Rectal smooth muscle tissue (tissue), 1 donor: ENCODE measurements around the gene ZNF619.

Experiments
- H3K27ac ChIP-seq: one replicate; pipeline ENCODE4 v1.7.0; 2013; ENCODE audit warnings: low read depth, low read length, inconsistent platforms
- H3K27me3 ChIP-seq: one replicate; pipeline ENCODE4 v1.7.0; 2013; ENCODE audit warnings: low read length; ENCODE audit not compliant: control insufficient read depth, insufficient read depth
- H3K36me3 ChIP-seq: one replicate; pipeline ENCODE4 v1.7.0; 2013; ENCODE audit warnings: low read length; ENCODE audit not compliant: control insufficient read depth, insufficient read depth
- H3K4me1 ChIP-seq: one replicate; pipeline ENCODE4 v1.7.0; 2013; ENCODE audit warnings: low read length; ENCODE audit not compliant: control insufficient read depth, insufficient read depth
- H3K4me3 ChIP-seq: one replicate; pipeline ENCODE4 v1.7.0; 2013; ENCODE audit warnings: low read length
- H3K9ac ChIP-seq: one replicate; pipeline ENCODE4 v1.7.0; 2013; ENCODE audit warnings: low read length

Gene ZNF619

GRCh38 chr3:40518848-40519247 lies 41.9 kb downstream of the ZNF619 start:
- no peaks in the 10 kb centered on the region for H3K4me1 ChIP-seq
- H3K27me3 ChIP-seq: no peaks in the 10 kb centered on the region
- H3K9ac ChIP-seq: no peak overlapping the region
- H3K36me3 ChIP-seq: peaks cover 2% of the 10 kb centered on the region
- no peak overlapping the region for H3K4me3 ChIP-seq
- H3K27ac ChIP-seq: no peak overlapping the region

GRCh38 chr3:40521254-40521653 lies 44.3 kb downstream of the ZNF619 start:
- Histone ChIP-seq H3K27me3 (no peaks in the 10 kb centered on the region), H3K9ac (no peak overlapping the region), H3K4me3 (no peak overlapping the region), H3K4me1 (peaks cover 5% of the 10 kb centered on the region), H3K36me3 (peaks cover 1% of the 10 kb centered on the region), H3K27ac (no peak overlapping the region)

GRCh38 chr3:40523781-40524180 lies 46.9 kb downstream of the ZNF619 start:
- no peak overlapping the region for H3K4me3 ChIP-seq
- peaks cover 5% of the 10 kb centered on the region for H3K4me1 ChIP-seq
- H3K9ac ChIP-seq: no peak overlapping the region
- no peaks in the 10 kb centered on the region for H3K27me3 ChIP-seq
- H3K27ac ChIP-seq: peak overlapping the region; percentile 90
- H3K36me3 ChIP-seq: peaks cover 5% of the 10 kb centered on the region

DNA sequence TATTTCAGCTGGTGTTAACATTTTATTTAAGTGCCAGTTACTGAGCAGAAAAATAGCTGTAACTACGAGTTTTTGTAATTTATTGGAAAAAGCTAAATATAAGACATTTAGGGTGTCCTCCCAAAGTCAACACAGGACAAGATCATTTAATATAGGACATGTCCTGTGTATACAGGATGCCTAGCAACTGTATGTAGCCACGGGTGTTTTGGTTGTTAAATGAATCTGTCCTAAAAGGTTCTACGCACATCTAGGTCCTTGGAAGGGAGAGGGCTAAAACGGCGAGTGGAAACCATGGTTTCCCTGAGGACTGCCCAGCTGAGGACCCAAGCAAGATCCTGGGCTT lies 47.3 kb downstream of the ZNF619 start:
- H3K36me3 ChIP-seq: peaks cover 8% of the 10 kb centered on the region
- H3K27ac ChIP-seq: peak overlapping the region; percentile 90
- H3K9ac ChIP-seq: peak overlapping the region; percentile 69
- H3K27me3 ChIP-seq: no peaks in the 10 kb centered on the region
- H3K4me1 ChIP-seq: peaks cover 5% of the 10 kb centered on the region
- H3K4me3 ChIP-seq: peak overlapping the region; percentile 98

DNA sequence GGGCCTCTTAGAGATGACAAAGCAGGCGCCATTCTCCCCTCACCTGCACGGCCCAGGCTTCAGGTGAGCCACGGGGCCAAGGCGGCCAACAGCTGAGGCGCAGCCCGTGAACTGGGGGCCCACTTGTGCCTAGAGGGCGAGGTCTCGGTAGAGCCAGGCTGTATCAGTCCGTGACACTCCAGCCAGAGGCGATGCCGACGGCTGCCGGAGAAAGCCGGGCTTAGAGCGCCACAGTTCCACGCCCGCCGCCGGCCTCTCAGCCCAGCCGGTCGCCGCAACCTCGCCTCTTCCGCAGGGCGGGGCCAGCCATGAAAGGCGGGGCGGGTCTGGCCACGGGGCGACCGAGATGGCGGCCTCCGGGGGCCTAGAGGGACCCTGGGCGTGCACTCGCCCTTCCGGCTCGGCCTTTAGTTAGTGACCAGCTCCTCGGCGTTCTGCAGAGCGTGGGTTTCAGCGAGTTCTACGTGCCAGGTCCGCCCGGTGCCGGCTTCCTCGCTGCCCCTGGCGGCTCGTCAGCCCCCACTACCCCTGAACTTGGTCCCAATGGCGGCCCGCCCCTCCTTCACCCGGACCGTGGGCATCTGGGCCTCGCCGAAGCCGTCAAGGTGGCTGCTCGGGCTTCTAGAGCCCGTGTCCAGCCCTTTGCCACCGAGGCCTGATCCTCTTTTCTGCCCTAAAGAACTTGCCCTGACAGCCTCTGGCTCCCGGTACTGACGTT lies 47.8 kb downstream of the ZNF619 start, which contains the start of gene ZNF621:
Gene ZNF621 (plus strand): TSS at position 393 of the 718 bp plus-strand sequence. CDS start 881 bp downstream, outside the sequence.
- Histone ChIP-seq H3K27me3 (no peaks in the 10 kb centered on the region), H3K36me3 (peaks cover 11% of the 10 kb centered on the region), H3K9ac (peak within 1 kb of the TSS; percentile 93), H3K4me3 (peak within 1 kb of the TSS; percentile 98), H3K4me1 (peaks cover 5% of the 10 kb centered on the region), H3K27ac (peak within 1 kb of the TSS; percentile 90)

DNA sequence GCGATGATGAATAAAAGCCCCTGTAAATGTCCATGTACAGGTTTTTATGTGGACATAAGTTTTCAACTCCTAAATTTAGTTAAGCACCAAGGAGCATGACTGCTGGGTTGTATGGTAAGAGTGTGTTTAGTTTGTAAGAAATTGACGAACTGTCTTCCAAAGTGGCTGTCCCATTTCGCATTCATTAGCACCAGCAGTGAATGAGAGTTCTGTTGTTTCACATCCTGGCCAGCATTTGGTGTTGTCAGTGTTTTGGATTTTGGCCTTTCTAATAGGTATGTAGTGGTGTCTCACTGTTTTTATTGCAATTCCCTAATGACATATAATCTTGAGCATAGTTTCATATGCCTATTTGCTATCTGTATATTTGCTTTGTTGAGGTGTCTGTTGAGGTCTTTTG lies 51.5 kb downstream of the ZNF619 start:
- Histone ChIP-seq H3K27me3 (no peaks in the 10 kb centered on the region), H3K36me3 (peaks cover 38% of the 10 kb centered on the region), H3K4me1 (peaks cover 5% of the 10 kb centered on the region), H3K9ac (no peak overlapping the region), H3K27ac (no peak overlapping the region), H3K4me3 (no peak overlapping the region)

DNA sequence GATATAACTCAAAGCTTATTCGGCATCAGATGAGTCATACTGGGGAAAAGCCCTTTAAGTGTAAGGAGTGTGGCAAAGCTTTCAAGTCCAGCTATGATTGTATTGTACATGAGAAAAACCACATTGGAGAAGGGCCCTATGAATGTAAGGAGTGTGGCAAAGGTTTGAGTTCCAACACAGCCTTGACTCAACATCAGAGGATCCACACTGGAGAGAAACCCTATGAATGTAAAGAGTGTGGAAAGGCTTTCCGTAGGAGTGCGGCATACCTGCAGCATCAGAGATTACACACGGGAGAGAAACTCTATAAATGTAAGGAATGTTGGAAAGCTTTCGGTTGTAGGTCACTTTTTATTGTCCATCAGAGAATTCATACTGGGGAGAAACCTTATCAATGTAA lies 55.3 kb downstream of the ZNF619 start:
- Histone ChIP-seq H3K27me3 (no peaks in the 10 kb centered on the region), H3K9ac (no peak overlapping the region), H3K36me3 (peaks cover 41% of the 10 kb centered on the region), H3K4me3 (no peak overlapping the region), H3K4me1 (no peaks in the 10 kb centered on the region), H3K27ac (no peak overlapping the region)

GRCh38 chr3:40534283-40534682 lies 57.4 kb downstream of the ZNF619 start:
- peaks cover 32% of the 10 kb centered on the region for H3K36me3 ChIP-seq
- H3K9ac ChIP-seq: no peak overlapping the region
- H3K27me3 ChIP-seq: no peaks in the 10 kb centered on the region
- no peak overlapping the region for H3K27ac ChIP-seq
- H3K4me1 ChIP-seq: no peaks in the 10 kb centered on the region
- no peak overlapping the region for H3K4me3 ChIP-seq
